Upper lobe of right lung (tissue), 1 donor: Measurements from ENCODE around the gene KLHDC7A. TPM values are rescaled to one million over a fixed set of nuclear protein-coding genes. Genes with fewer than 3 reads are reported as not detected.

ENCODE experiments used
- ATAC-seq: fragments of 200-7000 bp; cut with Tn5 transposase; one replicate; pipeline ENCODE4 v1.9.1; 2020; ENCODE audit warnings: mild to moderate bottlenecking, moderate library complexity
- DNase-seq: peaks from one replicate; pipeline ENCODE4 v3.0.0-alpha.2; 2020
- H3K27ac ChIP-seq: fragments of 200-600 bp; one replicate; pipeline ENCODE4 v1.8.0; 2022
- H3K27me3 ChIP-seq: fragments of 200-600 bp; one replicate; pipeline ENCODE4 v1.8.0; 2022; ENCODE audit warnings: mild to moderate bottlenecking
- H3K36me3 ChIP-seq: fragments of 200-600 bp; one replicate; pipeline ENCODE4 v1.8.0; 2022
- H3K4me1 ChIP-seq: fragments of 200-600 bp; one replicate; pipeline ENCODE4 v1.8.0; 2022
- H3K4me3 ChIP-seq: fragments of 200-600 bp; one replicate; pipeline ENCODE4 v1.8.0; 2022; ENCODE audit warnings: mild to moderate bottlenecking
- H3K9me3 ChIP-seq: fragments of 200-600 bp; one replicate; pipeline ENCODE4 v1.8.0; 2022
- intact Hi-C: fragments of 100-400 bp; cut with DNase I; formaldehyde crosslinking; loops from one replicate; pipeline ENCODE4 v1.11.0; 2022
- total RNA-seq: library from RNA; stranded (reverse); fragmentation: NEBNext Ultra II Directional; extraction: Animal tissue kit (Norgen Biotek cat#: 25700); gene quantifications from one replicate; pipeline ENCODE4 v1.2.1, GENCODE V29; 2021
- TF ChIP-seq, protein P1 (sequence below): fragments of 200-600 bp; IDR thresholded peaks from one replicate; pipeline ENCODE4 v1.8.0; 2022; ENCODE audit warnings: antibody characterized with exemption
- donor health status: DM: no; HTN: yes; CAD: no; lungs with severe emphysema.

KLHDC7A gene
- total RNA-seq, 1 donor from 2014 or later: 1.3 TPM

DNA sequence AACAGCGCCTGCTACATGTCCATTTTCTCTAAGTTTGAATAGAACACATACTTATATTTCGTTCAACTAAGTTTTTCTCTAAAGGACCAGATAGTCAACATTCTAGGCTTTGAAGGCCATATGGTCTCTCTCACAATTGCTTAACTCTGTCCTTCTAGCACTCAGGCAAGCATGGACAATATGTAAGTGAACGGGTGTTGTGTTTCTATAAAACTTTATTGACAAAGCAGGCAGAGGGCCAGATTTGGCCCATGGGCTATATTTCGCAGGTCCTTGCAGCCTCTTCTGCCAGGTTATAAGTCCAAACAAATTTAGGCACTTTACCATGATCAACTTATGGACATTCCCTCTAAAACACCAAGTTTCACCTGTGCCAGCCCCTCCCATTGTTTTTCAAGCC, 21.1 kb downstream of the KLHDC7A start:
- DNase-seq (no peak), ATAC-seq (no peak)
- H3K27ac ChIP-seq: no peak overlapping the region
- H3K36me3 ChIP-seq: no peaks in the 10 kb centered on the region
- H3K9me3 ChIP-seq: no peaks in the 10 kb centered on the region
- intact Hi-C loops: no loop called here
- H3K4me3 ChIP-seq: no peak overlapping the region
- H3K27me3 ChIP-seq: peaks cover 17% of the 10 kb centered on the region
- H3K4me1 ChIP-seq: no peaks in the 10 kb centered on the region
- TF ChIP-seq, protein P1, sequence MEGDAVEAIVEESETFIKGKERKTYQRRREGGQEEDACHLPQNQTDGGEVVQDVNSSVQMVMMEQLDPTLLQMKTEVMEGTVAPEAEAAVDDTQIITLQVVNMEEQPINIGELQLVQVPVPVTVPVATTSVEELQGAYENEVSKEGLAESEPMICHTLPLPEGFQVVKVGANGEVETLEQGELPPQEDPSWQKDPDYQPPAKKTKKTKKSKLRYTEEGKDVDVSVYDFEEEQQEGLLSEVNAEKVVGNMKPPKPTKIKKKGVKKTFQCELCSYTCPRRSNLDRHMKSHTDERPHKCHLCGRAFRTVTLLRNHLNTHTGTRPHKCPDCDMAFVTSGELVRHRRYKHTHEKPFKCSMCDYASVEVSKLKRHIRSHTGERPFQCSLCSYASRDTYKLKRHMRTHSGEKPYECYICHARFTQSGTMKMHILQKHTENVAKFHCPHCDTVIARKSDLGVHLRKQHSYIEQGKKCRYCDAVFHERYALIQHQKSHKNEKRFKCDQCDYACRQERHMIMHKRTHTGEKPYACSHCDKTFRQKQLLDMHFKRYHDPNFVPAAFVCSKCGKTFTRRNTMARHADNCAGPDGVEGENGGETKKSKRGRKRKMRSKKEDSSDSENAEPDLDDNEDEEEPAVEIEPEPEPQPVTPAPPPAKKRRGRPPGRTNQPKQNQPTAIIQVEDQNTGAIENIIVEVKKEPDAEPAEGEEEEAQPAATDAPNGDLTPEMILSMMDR: no peak

DNA sequence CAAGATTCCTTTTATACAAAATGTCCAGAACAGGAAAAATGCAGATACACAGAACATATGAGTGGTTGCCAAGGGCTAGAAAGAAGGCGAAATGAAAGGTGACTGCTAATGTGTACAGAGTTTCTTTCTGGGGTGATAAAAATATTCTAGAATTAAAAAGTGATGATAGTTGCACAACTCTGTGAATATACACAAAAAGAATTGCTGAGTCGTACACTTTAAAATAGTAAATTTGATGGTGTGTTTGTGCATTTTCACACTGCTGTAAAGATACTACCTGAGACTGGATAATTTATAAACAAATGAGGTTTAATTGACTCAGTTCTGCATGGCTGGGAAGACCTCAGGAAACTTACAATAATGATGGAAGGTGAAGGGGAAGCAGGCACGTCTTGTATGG, 23.9 kb downstream of the KLHDC7A start:
- TF ChIP-seq, protein P1: no peak
- DNase-seq (no peak), ATAC-seq (no peak)
- H3K36me3 ChIP-seq: no peaks in the 10 kb centered on the region
- H3K27me3 ChIP-seq: no peaks in the 10 kb centered on the region
- H3K9me3 ChIP-seq: peaks cover 8% of the 10 kb centered on the region
- no peak overlapping the region for H3K27ac ChIP-seq
- H3K4me3 ChIP-seq: no peak overlapping the region
- intact Hi-C loops: no loop called here
- H3K4me1 ChIP-seq: no peaks in the 10 kb centered on the region

DNA sequence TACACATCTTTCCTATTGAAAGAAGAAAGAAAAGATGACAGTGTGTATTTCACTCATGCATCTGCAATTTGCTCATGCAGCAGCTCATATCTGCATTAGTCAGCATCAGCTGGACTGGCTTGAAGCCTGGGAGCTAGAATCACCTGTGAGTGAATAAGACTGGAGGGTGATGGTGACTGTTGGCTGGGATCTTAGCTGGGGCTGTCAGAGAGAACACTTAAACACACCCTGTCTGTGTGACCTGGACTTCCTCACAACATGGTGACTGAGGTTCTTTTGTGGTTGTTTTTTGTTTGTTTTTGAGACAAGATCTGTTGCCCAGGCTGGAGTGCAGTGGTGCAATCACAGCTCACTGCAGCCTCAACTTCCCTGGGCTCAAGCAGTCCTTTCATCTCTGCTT, 24.9 kb downstream of the KLHDC7A start:
- no peak for ATAC-seq
- Histone ChIP-seq H3K9me3 (peaks cover 8% of the 10 kb centered on the region), H3K36me3 (no peaks in the 10 kb centered on the region), H3K4me1 (no peaks in the 10 kb centered on the region), H3K27ac (no peak overlapping the region), H3K27me3 (no peaks in the 10 kb centered on the region), H3K4me3 (no peak overlapping the region)
- intact Hi-C loops: no loop called here
- no peak for DNase-seq
- TF ChIP-seq, protein P1: no peak

DNA sequence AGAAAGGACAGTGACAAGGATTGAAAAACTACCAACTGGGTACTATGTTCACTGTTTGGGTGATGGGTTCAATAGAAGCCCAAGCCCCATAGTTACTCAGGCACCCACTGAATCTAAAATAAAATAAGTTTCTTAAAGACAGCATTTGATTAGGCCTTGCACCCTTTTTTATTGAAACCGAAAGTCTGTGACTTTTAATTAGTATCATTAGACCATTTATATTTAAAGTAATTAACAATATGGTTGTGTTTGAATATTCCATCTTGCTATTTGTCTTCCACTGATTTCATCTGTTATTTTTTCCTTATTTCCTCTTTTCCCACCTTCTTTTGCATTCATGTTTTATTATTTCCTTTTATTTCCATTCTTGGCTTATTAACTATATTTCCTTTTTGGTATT, 27.4 kb downstream of the KLHDC7A start:
- Histone ChIP-seq H3K4me3 (no peak overlapping the region), H3K4me1 (no peaks in the 10 kb centered on the region), H3K27ac (no peak overlapping the region), H3K27me3 (no peaks in the 10 kb centered on the region), H3K9me3 (peaks cover 8% of the 10 kb centered on the region), H3K36me3 (no peaks in the 10 kb centered on the region)
- ATAC-seq: no peak
- DNase-seq: no peak
- intact Hi-C loops: no loop called here
- TF ChIP-seq, protein P1: no peak

DNA sequence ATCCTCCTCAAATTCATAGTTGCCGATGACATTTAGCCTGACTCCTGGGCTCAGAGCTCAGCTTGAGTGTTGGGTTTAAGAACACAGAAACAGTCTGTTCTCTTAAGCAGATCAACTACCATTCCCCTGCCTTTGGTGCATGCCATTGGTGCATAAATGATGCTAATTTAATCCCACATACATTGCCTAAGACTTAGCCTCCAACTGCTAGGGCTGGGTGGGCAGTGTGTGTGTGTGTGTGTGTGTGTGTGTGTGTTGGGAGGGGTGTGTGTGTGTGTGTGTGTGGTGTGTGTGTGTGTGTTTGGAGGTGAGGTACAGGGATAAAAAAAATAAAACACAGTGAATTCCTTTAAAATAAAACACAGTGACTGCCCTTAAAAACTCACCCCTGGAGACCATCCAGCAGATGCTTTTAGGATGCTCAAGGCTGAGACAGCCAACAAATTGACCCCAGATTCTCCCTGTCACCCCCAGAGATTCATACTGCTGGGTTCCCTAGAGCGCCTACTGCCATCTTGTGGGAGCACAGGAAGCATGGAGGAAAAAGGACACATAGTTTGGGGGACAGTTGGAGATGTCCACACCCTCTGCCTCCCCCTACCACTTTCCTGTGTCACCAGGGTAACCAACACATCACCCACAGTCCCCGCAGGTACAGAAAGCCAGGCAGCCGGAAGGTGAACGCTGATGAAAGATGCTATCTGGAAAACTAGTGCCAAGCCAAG, 30.6 kb downstream of the KLHDC7A start:
- Histone ChIP-seq H3K9me3 (peaks cover 14% of the 10 kb centered on the region), H3K4me3 (no peak overlapping the region), H3K4me1 (no peaks in the 10 kb centered on the region), H3K36me3 (no peaks in the 10 kb centered on the region), H3K27ac (no peak overlapping the region), H3K27me3 (no peaks in the 10 kb centered on the region)
- intact Hi-C loops: no loop called here
- DNase-seq (no peak), ATAC-seq (no peak)
- TF ChIP-seq, protein P1: peak; percentile 12

DNA sequence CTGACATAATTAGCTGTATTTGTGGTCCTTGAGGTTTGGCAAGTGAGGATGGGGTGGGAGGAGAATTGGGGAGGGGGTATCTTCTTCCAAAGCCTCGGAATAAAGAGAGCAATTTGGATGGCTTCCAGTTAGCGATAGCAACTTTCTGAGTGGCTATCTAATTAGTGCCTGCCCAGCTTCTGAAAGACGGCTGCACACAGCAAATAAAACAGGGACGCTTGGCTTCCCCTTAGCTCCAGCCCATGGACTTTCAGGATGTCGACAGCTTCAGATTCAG, 31.1 kb downstream of the KLHDC7A start:
- Histone ChIP-seq H3K27ac (no peak overlapping the region), H3K9me3 (peaks cover 19% of the 10 kb centered on the region), H3K27me3 (no peaks in the 10 kb centered on the region), H3K4me3 (no peak overlapping the region), H3K4me1 (no peaks in the 10 kb centered on the region), H3K36me3 (no peaks in the 10 kb centered on the region)
- DNase-seq: no peak
- intact Hi-C loops: no loop called here
- no peak for ATAC-seq
- TF ChIP-seq, protein P1: no peak
